ENCODE results near the gene TSPAN8. TPM values are rescaled to one million over a fixed set of nuclear protein-coding genes. Genes with fewer than 3 reads are reported as not detected.
"Not testable (repeated sequence)": the region's sequence is repeated elsewhere in the genome, so short reads cannot be mapped to it uniquely, and the experiment has no call there.

TSPAN8 gene
- total RNA-seq, 1 donor from 2014 or later = 27.3 TPM

DNA sequence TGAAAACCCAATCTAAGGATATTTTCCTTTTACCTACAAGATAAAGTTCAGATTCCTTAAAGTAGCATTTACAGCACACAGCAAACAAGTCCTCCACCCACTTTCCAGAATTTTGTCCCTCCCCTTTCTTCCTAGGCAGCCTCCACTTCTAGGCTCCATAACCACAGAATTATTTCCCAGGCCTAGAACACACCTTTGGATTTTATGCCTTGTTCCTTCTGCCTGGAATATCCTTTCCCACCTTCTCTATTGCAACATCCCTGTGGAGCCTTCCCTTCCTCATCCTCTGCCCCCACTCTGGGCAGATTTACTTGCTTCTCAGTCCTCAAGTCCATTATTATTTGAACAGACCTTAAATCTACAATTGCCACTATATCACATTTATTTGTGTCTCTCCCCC is 2.1 kb upstream of the TSPAN8 start:
- H3K4me1 Mint-ChIP-seq (ENCODE audit: unreplicated experiment) = peaks cover 7% of the 10 kb centered on the region
- H3K36me3 Mint-ChIP-seq = no peaks in the 10 kb centered on the region
- DNase-seq (ENCODE audit: extremely low spot score, unreplicated experiment) = no peak
- no peaks in the 10 kb centered on the region for H3K27me3 Mint-ChIP-seq
- no peak overlapping the region for H3K27ac Mint-ChIP-seq
- H3K4me3 Mint-ChIP-seq = no peak overlapping the region
- H3K9me3 Mint-ChIP-seq = no peaks in the 10 kb centered on the region
- TF ChIP-seq, protein P1, sequence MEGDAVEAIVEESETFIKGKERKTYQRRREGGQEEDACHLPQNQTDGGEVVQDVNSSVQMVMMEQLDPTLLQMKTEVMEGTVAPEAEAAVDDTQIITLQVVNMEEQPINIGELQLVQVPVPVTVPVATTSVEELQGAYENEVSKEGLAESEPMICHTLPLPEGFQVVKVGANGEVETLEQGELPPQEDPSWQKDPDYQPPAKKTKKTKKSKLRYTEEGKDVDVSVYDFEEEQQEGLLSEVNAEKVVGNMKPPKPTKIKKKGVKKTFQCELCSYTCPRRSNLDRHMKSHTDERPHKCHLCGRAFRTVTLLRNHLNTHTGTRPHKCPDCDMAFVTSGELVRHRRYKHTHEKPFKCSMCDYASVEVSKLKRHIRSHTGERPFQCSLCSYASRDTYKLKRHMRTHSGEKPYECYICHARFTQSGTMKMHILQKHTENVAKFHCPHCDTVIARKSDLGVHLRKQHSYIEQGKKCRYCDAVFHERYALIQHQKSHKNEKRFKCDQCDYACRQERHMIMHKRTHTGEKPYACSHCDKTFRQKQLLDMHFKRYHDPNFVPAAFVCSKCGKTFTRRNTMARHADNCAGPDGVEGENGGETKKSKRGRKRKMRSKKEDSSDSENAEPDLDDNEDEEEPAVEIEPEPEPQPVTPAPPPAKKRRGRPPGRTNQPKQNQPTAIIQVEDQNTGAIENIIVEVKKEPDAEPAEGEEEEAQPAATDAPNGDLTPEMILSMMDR (conservative IDR thresholded peaks at IDR 0.05) = no peak

- Mint-ChIP-seq H3K4me3 (no peak overlapping the region), H3K9me3 (no peaks in the 10 kb centered on the region), H3K36me3 (no peaks in the 10 kb centered on the region), H3K27ac (no peak overlapping the region), H3K4me1 (ENCODE audit: unreplicated experiment) (peaks cover 7% of the 10 kb centered on the region), H3K27me3 (no peaks in the 10 kb centered on the region)
- DNase-seq (ENCODE audit: extremely low spot score, unreplicated experiment) = no peak
- TF ChIP-seq, protein P1 (conservative IDR thresholded peaks at IDR 0.05) = no peak
These were observed 1.5 kb upstream of the TSPAN8 start for GRCh38 chr12:71159264-71159663.

GRCh38 chr12:71158361-71158882 is 623 bp upstream of the TSPAN8 start:
- no peaks in the 10 kb centered on the region for H3K9me3 Mint-ChIP-seq
- TF ChIP-seq, protein P1 (conservative IDR thresholded peaks at IDR 0.05) = no peak
- H3K27ac Mint-ChIP-seq = peak overlapping the region; percentile 4
- H3K27me3 Mint-ChIP-seq = no peaks in the 10 kb centered on the region
- H3K36me3 Mint-ChIP-seq = no peaks in the 10 kb centered on the region
- no peak overlapping the region for H3K4me3 Mint-ChIP-seq
- peaks cover 7% of the 10 kb centered on the region for H3K4me1 Mint-ChIP-seq (ENCODE audit: unreplicated experiment)
- DNase-seq (ENCODE audit: extremely low spot score, unreplicated experiment) = no peak

GRCh38 chr12:71155225-71155624 is 2.6 kb downstream of the TSPAN8 start:
- Mint-ChIP-seq H3K9me3 (no peaks in the 10 kb centered on the region), H3K27me3 (no peaks in the 10 kb centered on the region), H3K36me3 (no peaks in the 10 kb centered on the region), H3K4me1 (ENCODE audit: unreplicated experiment) (peaks cover 7% of the 10 kb centered on the region), H3K4me3 (peak overlapping the region; percentile 18), H3K27ac (no peak overlapping the region)
- DNase-seq (ENCODE audit: extremely low spot score, unreplicated experiment) = no peak
- TF ChIP-seq, protein P1 (conservative IDR thresholded peaks at IDR 0.05) = no peak

GRCh38 chr12:71152851-71153250 is 4.9 kb downstream of the TSPAN8 start:
- TF ChIP-seq, protein P1 (conservative IDR thresholded peaks at IDR 0.05) = no peak
- H3K4me1 Mint-ChIP-seq (ENCODE audit: unreplicated experiment) = peaks cover under 1% of the 10 kb centered on the region
- H3K27ac Mint-ChIP-seq = no peak overlapping the region
- H3K36me3 Mint-ChIP-seq = no peaks in the 10 kb centered on the region
- no peaks in the 10 kb centered on the region for H3K9me3 Mint-ChIP-seq
- no peak for DNase-seq (ENCODE audit: extremely low spot score, unreplicated experiment)
- no peaks in the 10 kb centered on the region for H3K27me3 Mint-ChIP-seq
- no peak overlapping the region for H3K4me3 Mint-ChIP-seq

GRCh38 chr12:71150041-71150440 is 7.8 kb downstream of the TSPAN8 start:
- H3K4me3 Mint-ChIP-seq; H3K27me3 Mint-ChIP-seq; H3K9me3 Mint-ChIP-seq; DNase-seq (ENCODE audit: extremely low spot score, unreplicated experiment); H3K36me3 Mint-ChIP-seq; H3K4me1 Mint-ChIP-seq (ENCODE audit: unreplicated experiment); H3K27ac Mint-ChIP-seq: not testable (repeated sequence)
